GM12875 (cell line): Measurements from ENCODE around the gene IGFBP6.

Experiments
- H3K4me3 ChIP-seq: one replicate; pipeline ENCODE4 v1.5.1; 2011; ENCODE audit warnings: low read depth, low read length, control low read depth
- TF ChIP-seq, protein P1 (sequence below): IDR thresholded peaks from 2 replicates; pipeline ENCODE4 v1.5.1; 2011; ENCODE audit warnings: low read depth, mild to moderate bottlenecking, control low read depth, inconsistent platforms, low read length, moderate library complexity, borderline replicate concordance; ENCODE audit not compliant: insufficient read depth

IGFBP6 gene

DNA sequence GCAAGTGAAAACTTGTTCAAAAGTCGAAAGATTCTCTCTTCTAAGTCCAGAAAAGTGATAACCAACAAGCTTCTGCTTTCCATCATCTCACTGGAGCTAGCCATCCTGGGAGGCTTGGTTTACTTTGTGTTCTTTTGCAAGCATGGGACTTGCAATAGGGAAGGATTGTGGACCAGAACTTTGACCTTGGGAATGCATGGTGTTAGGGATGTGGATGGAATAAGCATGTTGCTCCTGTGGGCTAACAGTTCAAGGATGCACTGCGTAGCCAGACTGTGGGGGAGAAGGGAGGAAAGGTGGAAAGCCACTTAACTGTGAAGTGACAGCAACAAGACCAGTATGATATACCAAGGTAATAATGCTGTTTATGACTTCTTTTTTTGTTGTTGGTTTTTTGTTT is 34.4 kb downstream of the IGFBP6 start:
- TF ChIP-seq, protein P1, sequence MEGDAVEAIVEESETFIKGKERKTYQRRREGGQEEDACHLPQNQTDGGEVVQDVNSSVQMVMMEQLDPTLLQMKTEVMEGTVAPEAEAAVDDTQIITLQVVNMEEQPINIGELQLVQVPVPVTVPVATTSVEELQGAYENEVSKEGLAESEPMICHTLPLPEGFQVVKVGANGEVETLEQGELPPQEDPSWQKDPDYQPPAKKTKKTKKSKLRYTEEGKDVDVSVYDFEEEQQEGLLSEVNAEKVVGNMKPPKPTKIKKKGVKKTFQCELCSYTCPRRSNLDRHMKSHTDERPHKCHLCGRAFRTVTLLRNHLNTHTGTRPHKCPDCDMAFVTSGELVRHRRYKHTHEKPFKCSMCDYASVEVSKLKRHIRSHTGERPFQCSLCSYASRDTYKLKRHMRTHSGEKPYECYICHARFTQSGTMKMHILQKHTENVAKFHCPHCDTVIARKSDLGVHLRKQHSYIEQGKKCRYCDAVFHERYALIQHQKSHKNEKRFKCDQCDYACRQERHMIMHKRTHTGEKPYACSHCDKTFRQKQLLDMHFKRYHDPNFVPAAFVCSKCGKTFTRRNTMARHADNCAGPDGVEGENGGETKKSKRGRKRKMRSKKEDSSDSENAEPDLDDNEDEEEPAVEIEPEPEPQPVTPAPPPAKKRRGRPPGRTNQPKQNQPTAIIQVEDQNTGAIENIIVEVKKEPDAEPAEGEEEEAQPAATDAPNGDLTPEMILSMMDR: no peak
- no peak overlapping the region for H3K4me3 ChIP-seq

DNA sequence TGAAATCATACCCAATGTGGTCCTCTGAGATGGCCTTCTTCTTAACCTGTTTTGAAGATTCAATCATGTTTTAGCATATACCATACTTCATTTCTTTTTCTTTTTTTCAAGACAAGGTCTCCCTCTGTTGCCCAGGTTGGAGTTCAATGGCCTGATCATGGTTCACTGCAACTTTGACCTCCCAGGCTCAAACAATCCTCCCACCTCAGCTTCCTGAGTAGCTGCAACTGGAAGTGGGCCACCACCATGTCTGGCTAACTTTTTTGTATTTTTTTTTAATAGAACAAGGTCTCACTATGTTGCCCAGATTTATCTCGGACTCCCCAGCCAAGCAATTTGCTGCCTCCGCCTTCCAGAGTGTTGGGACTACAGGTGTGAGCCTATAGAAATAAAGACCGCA is 36.3 kb downstream of the IGFBP6 start:
- TF ChIP-seq, protein P1: no peak
- H3K4me3 ChIP-seq: no peak overlapping the region

DNA sequence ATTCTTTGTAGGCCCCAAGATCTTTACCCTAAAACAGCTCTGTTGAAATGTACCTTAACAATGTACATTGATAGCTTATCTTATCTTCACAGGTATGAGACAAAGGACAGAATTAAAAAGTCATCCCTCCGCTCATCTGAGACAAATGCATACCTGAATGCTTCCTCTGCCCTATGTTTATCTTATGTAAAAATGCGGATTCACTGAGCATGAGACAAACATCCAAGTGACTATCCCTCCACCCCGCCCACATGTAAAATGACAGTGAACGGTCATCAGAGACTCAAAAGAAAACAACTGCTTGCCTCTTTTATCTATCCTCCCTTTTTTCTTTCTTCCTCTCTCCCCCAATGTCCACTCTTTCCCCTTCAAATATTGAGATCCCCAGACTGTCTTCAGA is 45.9 kb downstream of the IGFBP6 start:
- H3K4me3 ChIP-seq: no peak overlapping the region
- TF ChIP-seq, protein P1: no peak

DNA sequence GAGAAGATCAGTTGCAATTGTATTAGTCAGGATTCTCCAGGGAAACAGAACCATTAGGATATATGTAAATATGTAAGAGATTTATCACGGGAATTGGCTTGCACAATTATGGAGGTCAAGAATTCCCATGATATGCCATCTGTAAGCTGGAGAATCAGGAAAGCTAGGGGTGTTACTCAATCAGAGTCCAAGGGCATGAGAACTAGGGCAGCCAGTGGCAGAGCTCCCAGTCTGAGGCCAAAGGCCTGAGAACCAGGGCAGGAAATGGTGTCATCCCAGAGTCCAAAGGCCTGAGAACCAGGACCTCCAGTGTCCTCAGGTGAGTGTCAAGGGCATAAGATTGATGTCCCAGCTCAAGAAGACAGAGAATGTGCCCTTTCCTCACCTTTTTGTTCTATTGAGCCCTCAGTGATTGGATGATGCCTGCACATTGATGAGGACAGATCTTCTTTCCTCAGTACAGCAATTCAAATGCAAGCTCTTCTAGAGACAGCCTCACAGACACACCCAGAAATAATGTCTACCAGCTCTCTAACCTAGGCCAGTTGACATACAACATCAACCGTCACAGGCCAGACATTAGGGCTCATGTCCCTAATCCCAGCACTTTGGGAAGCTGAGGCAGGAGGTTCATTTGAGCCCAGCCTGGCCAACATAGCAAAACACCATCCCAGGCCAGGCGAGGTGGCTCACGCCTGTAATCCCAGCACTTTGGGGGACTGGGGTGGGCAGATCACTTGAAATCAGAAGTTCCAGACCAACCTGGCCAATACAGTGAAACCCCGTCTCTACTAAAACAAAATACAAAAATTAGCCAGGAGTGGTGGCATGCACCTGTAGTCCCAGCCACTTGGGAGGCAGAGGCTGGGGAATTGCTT is 48.2 kb downstream of the IGFBP6 start:
- TF ChIP-seq, protein P1: no peak
- H3K4me3 ChIP-seq: no peak overlapping the region

DNA sequence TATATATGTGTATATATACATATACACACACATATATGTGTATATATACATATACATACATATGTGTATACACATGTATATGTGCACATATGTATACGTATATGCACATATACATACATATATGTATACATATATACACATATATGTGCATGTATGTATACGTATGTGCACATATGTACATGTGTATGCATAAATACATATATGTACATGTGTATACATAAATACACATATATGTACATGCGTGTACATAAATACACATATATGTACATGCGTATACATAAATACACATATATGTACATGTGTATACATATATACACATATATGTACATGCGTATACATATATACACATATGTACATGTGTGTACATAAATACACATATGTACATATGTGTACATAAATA is 49.7 kb downstream of the IGFBP6 start:
- TF ChIP-seq, protein P1: no peak

GRCh38 chr12:53147653-53148052 is 50.2 kb downstream of the IGFBP6 start:
- TF ChIP-seq, protein P1: no peak
- H3K4me3 ChIP-seq: no peak overlapping the region

More for the DNA sequence above, 49.7 kb downstream of the IGFBP6 start:
- no peak overlapping the region for H3K4me3 ChIP-seq

DNA sequence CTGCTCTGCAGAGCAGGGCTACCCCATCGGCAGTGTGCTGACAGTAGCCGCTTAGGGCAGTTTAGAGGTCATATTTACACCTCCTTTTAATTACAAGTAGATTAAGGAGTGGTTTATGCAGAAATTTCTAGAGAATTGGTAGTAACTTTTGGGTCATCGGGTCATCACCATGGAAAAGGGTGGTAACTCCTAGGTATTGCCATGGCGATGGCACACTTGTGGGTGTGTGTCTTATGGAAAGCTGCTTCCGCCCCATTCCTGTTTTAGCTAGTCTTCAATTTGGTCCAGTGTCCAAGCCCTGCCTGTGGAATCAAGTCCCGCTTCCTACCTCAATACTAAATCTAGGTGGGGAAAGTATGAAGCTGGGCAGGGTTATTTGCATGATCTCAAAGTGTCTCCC is 53.6 kb downstream of the IGFBP6 start:
- no peak overlapping the region for H3K4me3 ChIP-seq
- TF ChIP-seq, protein P1: no peak
